HepG2 (cell line): ENCODE results near the gene ASPHD1. TPM values are rescaled to one million over a fixed set of nuclear protein-coding genes. Genes with fewer than 3 reads are reported as not detected.

Experiments used
- EP300 ChIP-seq, 3 experiments: sonication (generic) in 1 of 3; formaldehyde crosslinking in 1 of 3; IDR thresholded peaks; 2 replicates each; pipeline versions ENCODE4 v1.5.1 to v1.6.1; 2011 to 2020; ENCODE audit warnings: low read depth in 2 of 3, low read length in 2 of 3, borderline replicate concordance in 1 of 3, improper control_type of control experiment in 1 of 3, mild to moderate bottlenecking in 1 of 3, missing genetic modification reagents in 1 of 3, moderate library complexity in 1 of 3
- GATAD2A ChIP-seq: IDR thresholded peaks from 2 replicates; pipeline ENCODE4 v1.6.1; 2016
- GLMP ChIP-seq: sonication (generic); formaldehyde crosslinking; IDR thresholded peaks from 2 replicates; pipeline ENCODE4 v1.9.0; 2021; ENCODE audit warnings: missing genetic modification reagents, mild to moderate bottlenecking, borderline replicate concordance
- HNRNPLL ChIP-seq: fragments of 200-400 bp; formaldehyde crosslinking; IDR thresholded peaks from 2 replicates; pipeline ENCODE4 v1.6.1; 2017; ENCODE audit warnings: mild to moderate bottlenecking, low read depth, low read length; ENCODE audit not compliant: poor library complexity, severe bottlenecking
- MXI1 ChIP-seq: IDR thresholded peaks from 3 replicates; pipeline ENCODE4 v1.6.1; 2012; ENCODE audit warnings: low read depth, low read length, inconsistent platforms, borderline replicate concordance
- MYC ChIP-seq: sonication (generic); formaldehyde crosslinking; IDR thresholded peaks from 2 replicates; pipeline ENCODE4 v1.9.0; 2021; ENCODE audit warnings: missing genetic modification reagents, borderline replicate concordance
- MYNN ChIP-seq: sonication (generic); formaldehyde crosslinking; IDR thresholded peaks from 2 replicates; pipeline ENCODE4 v1.4.0; 2020; ENCODE audit warnings: mild to moderate bottlenecking, low read depth, missing genetic modification reagents
- PHF20 ChIP-seq: sonication (generic); formaldehyde crosslinking; IDR thresholded peaks from 2 replicates; pipeline ENCODE4 v1.5.0; 2020; ENCODE audit warnings: mild to moderate bottlenecking, missing genetic modification reagents
- PPARG ChIP-seq: conservative IDR thresholded peaks from 2 replicates; pipeline ENCODE4 v1.6.1; 2016; ENCODE audit warnings: missing biosample characterization, missing genetic modification reagents
- RAD21 ChIP-seq: fragments of 450-650 bp; formaldehyde crosslinking; IDR thresholded peaks from 2 replicates; pipeline ENCODE4 v1.5.0; 2020; ENCODE audit warnings: mild to moderate bottlenecking
- STAT5B ChIP-seq: sonication (generic); formaldehyde crosslinking; IDR thresholded peaks from 2 replicates; pipeline ENCODE4 v1.4.0; 2020; ENCODE audit warnings: missing genetic modification reagents
- ZNF225 ChIP-seq: sonication (generic); formaldehyde crosslinking; IDR thresholded peaks from 2 replicates; pipeline ENCODE4 v1.4.0; 2020; ENCODE audit warnings: mild to moderate bottlenecking, missing genetic modification reagents
- ZNF446 ChIP-seq: sonication (generic); formaldehyde crosslinking; IDR thresholded peaks from 2 replicates; pipeline ENCODE4 v1.5.0; 2020; ENCODE audit warnings: mild to moderate bottlenecking, missing genetic modification reagents
- ZNF557 ChIP-seq: sonication (generic); formaldehyde crosslinking; IDR thresholded peaks from 2 replicates; pipeline ENCODE4 v1.4.0; 2020; ENCODE audit warnings: missing genetic modification reagents
- ZNF580 ChIP-seq: IDR thresholded peaks from 2 replicates; pipeline ENCODE4 v1.6.1; 2016; ENCODE audit warnings: low read depth, borderline replicate concordance
- ZNF652 ChIP-seq: IDR thresholded peaks from 2 replicates; pipeline ENCODE4 v1.6.1; 2016; ENCODE audit warnings: low read depth, borderline replicate concordance
- ZNF780A ChIP-seq: sonication (generic); formaldehyde crosslinking; IDR thresholded peaks from 2 replicates; pipeline ENCODE4 v1.8.0; 2022; ENCODE audit warnings: mild to moderate bottlenecking, missing genetic modification reagents, moderate library complexity
- polyA plus RNA-seq, 8 experiments: library from polyadenylated mRNA; depleted of rRNA in 3 of 8; stranded (reverse) in 7 of 8; unstranded in 1 of 8; fragments of >200 nt; fragmentation: Illumina TruSeq in 4 of 8; extraction: Trizol in 4 of 8; gene quantifications; 2 replicates each; pipeline versions ENCODE4 v1.2.1 to v1.2.3, GENCODE V29; 2011 to 2016; ENCODE audit warnings: low read depth in 4 of 8, missing spikeins in 1 of 8, mixed read lengths in 1 of 8; ENCODE audit not compliant: insufficient read depth in 1 of 8
- total RNA-seq, 5 experiments: library from RNA; depleted of rRNA; stranded (reverse); fragments of >200 nt; fragmentation: Illumina TruSeq; extraction: Trizol; gene quantifications; 2 replicates each; pipeline ENCODE4 v1.2.3, GENCODE V29; 2016; ENCODE audit warnings: low read depth in 1 of 5
- TF ChIP-seq, protein P1 (sequence below): sonication (generic); formaldehyde crosslinking; IDR thresholded peaks from 2 replicates; pipeline ENCODE4 v1.5.1; 2020; ENCODE audit warnings: missing genetic modification reagents, mild to moderate bottlenecking, borderline replicate concordance
- TF ChIP-seq, protein P2 (sequence below): sonication (generic); formaldehyde crosslinking; IDR thresholded peaks from 2 replicates; pipeline ENCODE4 v1.4.0; 2020; ENCODE audit warnings: mild to moderate bottlenecking, low read depth, missing genetic modification reagents
- TF ChIP-seq, protein P3 (sequence below): sonication (generic); formaldehyde crosslinking; IDR thresholded peaks from 2 replicates; pipeline ENCODE4 v1.4.0; 2020; ENCODE audit warnings: missing genetic modification reagents

The ASPHD1 gene
- total and polyA plus RNA-seq, 2 of the 13 experiments (the other 11 are each of a cell fraction or from before 2014, with no cell fraction given) = 13.1 to 19.7 TPM

GRCh38 chr16:29925781-29926710, 25.8 kb downstream of the ASPHD1 start, which contains the start of gene KCTD13 (continued):
- TF ChIP-seq MYC (CRISPR knock-in tag) (peak; percentile 77), STAT5B (CRISPR knock-in tag) (no peak), HNRNPLL (peak; percentile 85), PPARG (CRISPR knock-in tag) (peak; percentile 38), ZNF580 (CRISPR knock-in tag) (peak; percentile 78; the same call in 1 of the 2 replicates), ZNF225 (CRISPR knock-in tag) (peak; percentile 71; the same call in 1 of the 2 replicates), GATAD2A (CRISPR knock-in tag) (peak; percentile 29), MXI1 (peak; percentile 88; the same call in 1 of the 3 replicates), EP300 (IDR thresholded peaks at IDR 0.05; ENCODE audit: low read depth in 2 of 2, low read length in 2 of 2) (no peak), EP300 (CRISPR knock-in tag; IDR thresholded peaks at IDR 0.05; ENCODE audit: borderline replicate concordance) (peak; percentile 17; the same call in 1 of the 2 replicates), RAD21 (CRISPR knock-in tag) (peak; percentile 55), ZNF780A (CRISPR knock-in tag) (no peak; the same call in none of the 2 replicates), PHF20 (CRISPR knock-in tag) (peak; percentile 79), ZNF557 (CRISPR knock-in tag) (peak; percentile 62; the same call in 1 of the 2 replicates), ZNF446 (CRISPR knock-in tag) (no peak; the same call in 1 of the 2 replicates), MYNN (CRISPR knock-in tag) (peak; percentile 93), GLMP (CRISPR knock-in tag) (no peak), ZNF652 (CRISPR knock-in tag) (0 out of 2 replicates have a peak, but pooled peaks have one; percentile 19)
- TF ChIP-seq, protein P1, sequence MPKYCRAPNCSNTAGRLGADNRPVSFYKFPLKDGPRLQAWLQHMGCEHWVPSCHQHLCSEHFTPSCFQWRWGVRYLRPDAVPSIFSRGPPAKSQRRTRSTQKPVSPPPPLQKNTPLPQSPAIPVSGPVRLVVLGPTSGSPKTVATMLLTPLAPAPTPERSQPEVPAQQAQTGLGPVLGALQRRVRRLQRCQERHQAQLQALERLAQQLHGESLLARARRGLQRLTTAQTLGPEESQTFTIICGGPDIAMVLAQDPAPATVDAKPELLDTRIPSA = peak; percentile 77; the same call in 1 of the 2 replicates
- TF ChIP-seq, protein P2, sequence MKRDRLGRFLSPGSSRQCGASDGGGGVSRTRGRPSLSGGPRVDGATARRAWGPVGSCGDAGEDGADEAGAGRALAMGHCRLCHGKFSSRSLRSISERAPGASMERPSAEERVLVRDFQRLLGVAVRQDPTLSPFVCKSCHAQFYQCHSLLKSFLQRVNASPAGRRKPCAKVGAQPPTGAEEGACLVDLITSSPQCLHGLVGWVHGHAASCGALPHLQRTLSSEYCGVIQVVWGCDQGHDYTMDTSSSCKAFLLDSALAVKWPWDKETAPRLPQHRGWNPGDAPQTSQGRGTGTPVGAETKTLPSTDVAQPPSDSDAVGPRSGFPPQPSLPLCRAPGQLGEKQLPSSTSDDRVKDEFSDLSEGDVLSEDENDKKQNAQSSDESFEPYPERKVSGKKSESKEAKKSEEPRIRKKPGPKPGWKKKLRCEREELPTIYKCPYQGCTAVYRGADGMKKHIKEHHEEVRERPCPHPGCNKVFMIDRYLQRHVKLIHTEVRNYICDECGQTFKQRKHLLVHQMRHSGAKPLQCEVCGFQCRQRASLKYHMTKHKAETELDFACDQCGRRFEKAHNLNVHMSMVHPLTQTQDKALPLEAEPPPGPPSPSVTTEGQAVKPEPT (CRISPR knock-in tag) = peak; percentile 83; the same call in 1 of the 2 replicates
- TF ChIP-seq, protein P3, sequence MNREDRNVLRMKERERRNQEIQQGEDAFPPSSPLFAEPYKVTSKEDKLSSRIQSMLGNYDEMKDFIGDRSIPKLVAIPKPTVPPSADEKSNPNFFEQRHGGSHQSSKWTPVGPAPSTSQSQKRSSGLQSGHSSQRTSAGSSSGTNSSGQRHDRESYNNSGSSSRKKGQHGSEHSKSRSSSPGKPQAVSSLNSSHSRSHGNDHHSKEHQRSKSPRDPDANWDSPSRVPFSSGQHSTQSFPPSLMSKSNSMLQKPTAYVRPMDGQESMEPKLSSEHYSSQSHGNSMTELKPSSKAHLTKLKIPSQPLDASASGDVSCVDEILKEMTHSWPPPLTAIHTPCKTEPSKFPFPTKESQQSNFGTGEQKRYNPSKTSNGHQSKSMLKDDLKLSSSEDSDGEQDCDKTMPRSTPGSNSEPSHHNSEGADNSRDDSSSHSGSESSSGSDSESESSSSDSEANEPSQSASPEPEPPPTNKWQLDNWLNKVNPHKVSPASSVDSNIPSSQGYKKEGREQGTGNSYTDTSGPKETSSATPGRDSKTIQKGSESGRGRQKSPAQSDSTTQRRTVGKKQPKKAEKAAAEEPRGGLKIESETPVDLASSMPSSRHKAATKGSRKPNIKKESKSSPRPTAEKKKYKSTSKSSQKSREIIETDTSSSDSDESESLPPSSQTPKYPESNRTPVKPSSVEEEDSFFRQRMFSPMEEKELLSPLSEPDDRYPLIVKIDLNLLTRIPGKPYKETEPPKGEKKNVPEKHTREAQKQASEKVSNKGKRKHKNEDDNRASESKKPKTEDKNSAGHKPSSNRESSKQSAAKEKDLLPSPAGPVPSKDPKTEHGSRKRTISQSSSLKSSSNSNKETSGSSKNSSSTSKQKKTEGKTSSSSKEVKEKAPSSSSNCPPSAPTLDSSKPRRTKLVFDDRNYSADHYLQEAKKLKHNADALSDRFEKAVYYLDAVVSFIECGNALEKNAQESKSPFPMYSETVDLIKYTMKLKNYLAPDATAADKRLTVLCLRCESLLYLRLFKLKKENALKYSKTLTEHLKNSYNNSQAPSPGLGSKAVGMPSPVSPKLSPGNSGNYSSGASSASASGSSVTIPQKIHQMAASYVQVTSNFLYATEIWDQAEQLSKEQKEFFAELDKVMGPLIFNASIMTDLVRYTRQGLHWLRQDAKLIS (CRISPR knock-in tag) = no peak
